GM19395 (cell line): ENCODE measurements around the gene HS3ST3A1.

Experiments
- ATAC-seq: cut with Tn5 transposase; IDR thresholded peaks from one replicate; pipeline ENCODE4 v1.9.1; 2021; ENCODE audit warnings: mild to moderate bottlenecking, moderate library complexity; ENCODE audit not compliant: unreplicated experiment

HS3ST3A1 gene

GRCh38 chr17:13457783-13458182 lies 143.9 kb downstream of the HS3ST3A1 start:
- no peak for ATAC-seq
